ENCODE results near the gene CXCL10. TPM values are rescaled to one million over a fixed set of nuclear protein-coding genes. Genes with fewer than 3 reads are reported as not detected.
"Not testable (repeated sequence)": the region's sequence is repeated elsewhere in the genome, so short reads cannot be mapped to it uniquely, and the experiment has no call there.

CXCL10 gene
- total RNA-seq, 2 experiments from 2014 or later = 1.3 to 1.5 TPM

GRCh38 chr4:76050560-76051050 is 27.3 kb upstream of the CXCL10 start:
- H3K36me3 Mint-ChIP-seq (ENCODE audit: low read depth); H3K27me3 Mint-ChIP-seq; H3K27ac Mint-ChIP-seq; H3K9me3 Mint-ChIP-seq; POLR2A ChIA-PET; H3K4me3 Mint-ChIP-seq; DNase-seq: not testable (repeated sequence)
- peaks cover 13% of the 10 kb centered on the region for H3K4me1 Mint-ChIP-seq
- CTCF ChIA-PET = interaction anchor here (1.3 kb wide), 1 partner anchor 14 kb away, joined by 3 read pairs; no protein-coding TSS in a partner anchor

GRCh38 chr4:76049860-76050416 is 26.6 kb upstream of the CXCL10 start:
- CTCF ChIA-PET = interaction anchor here (1.3 kb wide), 1 partner anchor 13 kb away, joined by 3 read pairs; no protein-coding TSS in a partner anchor
- H3K4me1 Mint-ChIP-seq; H3K9me3 Mint-ChIP-seq; H3K4me3 Mint-ChIP-seq; H3K36me3 Mint-ChIP-seq (ENCODE audit: low read depth); POLR2A ChIA-PET; H3K27me3 Mint-ChIP-seq; DNase-seq; H3K27ac Mint-ChIP-seq: not testable (repeated sequence)

DNA sequence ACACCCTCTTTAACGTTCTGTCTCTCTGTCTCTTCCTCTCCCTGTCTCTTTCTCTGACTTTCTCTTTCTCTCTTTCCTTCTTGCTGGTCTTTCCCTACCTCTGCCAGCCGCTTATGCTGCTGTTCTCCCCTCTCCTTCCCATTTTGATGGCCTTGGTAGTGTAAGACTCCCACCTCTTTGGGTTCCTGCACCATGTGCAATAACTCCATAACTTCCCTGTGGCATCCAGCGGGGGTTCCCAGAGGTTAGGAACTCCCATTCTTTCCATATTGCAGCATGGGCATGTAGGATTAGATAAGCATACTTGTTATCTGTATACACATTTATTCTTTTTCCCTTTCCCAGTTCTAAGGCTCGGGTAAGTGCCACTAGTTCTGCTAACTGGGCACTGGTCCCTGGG is 21.4 kb upstream of the CXCL10 start:
- H3K27ac Mint-ChIP-seq, DNase-seq, H3K4me3 Mint-ChIP-seq, H3K27me3 Mint-ChIP-seq, POLR2A ChIA-PET, CTCF ChIA-PET: not testable (repeated sequence)
- H3K4me1 Mint-ChIP-seq = peaks cover 16% of the 10 kb centered on the region
- peaks cover 14% of the 10 kb centered on the region for H3K9me3 Mint-ChIP-seq
- peaks cover 11% of the 10 kb centered on the region for H3K36me3 Mint-ChIP-seq (ENCODE audit: low read depth)

- H3K36me3 Mint-ChIP-seq (ENCODE audit: low read depth) = peaks cover 11% of the 10 kb centered on the region
- H3K27me3 Mint-ChIP-seq, CTCF ChIA-PET, DNase-seq, H3K27ac Mint-ChIP-seq, H3K4me3 Mint-ChIP-seq: not testable (repeated sequence)
- peaks cover 16% of the 10 kb centered on the region for H3K4me1 Mint-ChIP-seq
- H3K9me3 Mint-ChIP-seq = peaks cover 14% of the 10 kb centered on the region
- POLR2A ChIA-PET = interaction anchor here (0.6 kb wide), 1 partner anchor 14 kb away, joined by 3 read pairs; no protein-coding TSS in a partner anchor
Observed at GRCh38 chr4:76043306-76043705, 20.0 kb upstream of the CXCL10 start.

- H3K4me1 Mint-ChIP-seq = peaks cover 16% of the 10 kb centered on the region
- DNase-seq, H3K27me3 Mint-ChIP-seq, CTCF ChIA-PET, H3K9me3 Mint-ChIP-seq: not testable (repeated sequence)
- H3K27ac Mint-ChIP-seq = peak overlapping the region; percentile 75
- POLR2A ChIA-PET = interaction anchor here (0.6 kb wide), 1 partner anchor 15 kb away, joined by 3 read pairs; no protein-coding TSS in a partner anchor
- H3K4me3 Mint-ChIP-seq = peak overlapping the region; percentile 70
- peaks cover 11% of the 10 kb centered on the region for H3K36me3 Mint-ChIP-seq (ENCODE audit: low read depth)
Observed at GRCh38 chr4:76042241-76042998, 19.1 kb upstream of the CXCL10 start.

- Mint-ChIP-seq H3K9me3 (no peaks in the 10 kb centered on the region), H3K36me3 (ENCODE audit: low read depth) (no peaks in the 10 kb centered on the region), H3K27ac (no peak overlapping the region), H3K4me3 (no peak overlapping the region), H3K27me3 (no peaks in the 10 kb centered on the region), H3K4me1 (peaks cover 16% of the 10 kb centered on the region)
- ChIA-PET POLR2A (no interaction called here), CTCF (interaction anchor here (1.0 to 2.3 kb wide), 5 partner anchors 14 to 41 kb away, joined by 3 to 8 read pairs (median 4); no protein-coding TSS in a partner anchor)
- DNase-seq = no peak
Observed at GRCh38 chr4:76036855-76037254, 13.6 kb upstream of the CXCL10 start.

DNA sequence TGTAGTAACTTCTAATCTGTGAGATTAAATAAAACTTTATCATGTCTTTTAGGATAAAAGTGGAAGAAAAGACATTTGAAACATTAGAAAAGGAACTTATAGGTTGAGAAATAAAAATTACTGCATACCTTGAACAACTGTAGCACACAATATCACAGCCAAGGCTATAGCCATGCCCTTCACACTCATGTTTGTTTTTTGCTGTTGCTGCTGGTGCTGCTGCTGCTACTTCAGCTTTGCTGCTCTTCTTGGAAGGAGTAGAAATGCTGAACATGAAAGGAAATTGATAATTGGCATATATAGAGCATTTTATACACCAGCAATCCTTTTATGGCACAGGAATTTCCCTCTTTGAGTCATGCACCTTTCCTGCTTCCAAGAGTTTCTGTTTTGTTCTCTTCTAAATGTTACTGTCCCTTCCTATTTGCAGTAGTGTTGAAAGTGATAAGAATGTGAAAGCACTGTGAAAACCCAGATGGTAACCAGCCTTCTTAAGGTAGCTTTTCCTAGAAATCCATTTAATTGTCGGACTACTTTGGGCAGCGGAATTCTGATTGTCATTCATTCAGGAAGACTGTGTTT is 12.6 kb upstream of the CXCL10 start, which contains the start of gene CXCL11:
Gene CXCL11, minus strand, starts transcription at position 272 of the 582 bp plus-strand sequence. Its CDS starts 83 bp downstream, at position 189.
- CTCF ChIA-PET = interaction anchor here (1.0 to 2.3 kb wide), 4 partner anchors 18 to 31 kb away, joined by 3 to 6 read pairs (median 4); no protein-coding TSS in a partner anchor
- no peaks in the 10 kb centered on the region for H3K9me3 Mint-ChIP-seq
- H3K4me3 Mint-ChIP-seq = no peak within 1 kb of the TSS
- no peaks in the 10 kb centered on the region for H3K27me3 Mint-ChIP-seq
- peaks cover 14% of the 10 kb centered on the region for H3K4me1 Mint-ChIP-seq
- no peak within 1 kb of the TSS for H3K27ac Mint-ChIP-seq
- no peak for DNase-seq
- H3K36me3 Mint-ChIP-seq (ENCODE audit: low read depth) = no peaks in the 10 kb centered on the region
- POLR2A ChIA-PET = no interaction called here

- Mint-ChIP-seq H3K4me3 (no peak overlapping the region), H3K9me3 (no peaks in the 10 kb centered on the region), H3K27ac (no peak overlapping the region), H3K27me3 (no peaks in the 10 kb centered on the region), H3K36me3 (ENCODE audit: low read depth) (no peaks in the 10 kb centered on the region), H3K4me1 (peaks cover 14% of the 10 kb centered on the region)
- CTCF ChIA-PET = no interaction called here
- no peak for DNase-seq
- POLR2A ChIA-PET = no interaction called here
Observed at GRCh38 chr4:76035141-76035540, 11.8 kb upstream of the CXCL10 start.

DNA sequence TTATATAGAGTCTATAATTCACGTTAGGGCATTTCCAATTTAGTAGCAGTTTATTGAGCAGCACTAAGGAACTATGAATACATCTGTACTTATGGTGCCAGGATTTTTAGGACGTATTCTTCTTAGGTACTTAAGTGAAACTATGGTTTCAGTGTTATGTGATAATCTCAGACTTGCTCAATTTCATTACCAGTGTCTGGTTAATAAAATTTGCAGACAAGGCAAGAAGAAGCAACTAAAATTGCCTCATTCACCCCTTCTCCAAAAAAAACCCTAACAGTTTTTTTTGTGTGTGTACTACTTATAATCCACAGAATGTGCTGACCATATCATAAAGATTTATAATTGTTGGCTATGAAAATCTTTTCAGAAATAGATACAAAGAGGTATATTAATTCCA is 6.0 kb upstream of the CXCL10 start:
- H3K9me3 Mint-ChIP-seq = no peaks in the 10 kb centered on the region
- no peak overlapping the region for H3K4me3 Mint-ChIP-seq
- H3K27ac Mint-ChIP-seq = no peak overlapping the region
- peaks cover 7% of the 10 kb centered on the region for H3K27me3 Mint-ChIP-seq
- POLR2A ChIA-PET = no interaction called here
- DNase-seq = no peak
- H3K36me3 Mint-ChIP-seq (ENCODE audit: low read depth) = no peaks in the 10 kb centered on the region
- CTCF ChIA-PET = no interaction called here
- peaks cover 20% of the 10 kb centered on the region for H3K4me1 Mint-ChIP-seq

DNA sequence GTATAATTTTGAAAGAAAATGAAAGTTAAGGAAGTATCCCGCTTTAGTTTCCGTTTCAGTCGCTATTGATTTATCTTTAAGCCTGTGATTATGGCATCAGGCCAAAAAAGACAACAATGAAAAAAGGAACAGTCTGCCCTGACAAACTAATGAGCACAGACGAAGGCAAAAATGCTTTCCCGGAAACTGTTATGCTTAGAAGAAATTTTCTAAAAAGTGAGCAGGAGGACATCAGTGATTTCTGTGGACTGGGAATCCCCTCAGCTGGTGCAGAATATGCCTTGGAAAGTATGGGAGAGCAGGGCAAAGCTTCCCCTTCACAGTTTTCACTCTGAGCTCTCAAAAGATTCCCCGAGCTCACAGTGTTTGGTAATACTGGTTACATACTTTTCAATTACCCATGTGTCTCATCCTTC is 5.1 kb upstream of the CXCL10 start:
- DNase-seq = no peak
- Mint-ChIP-seq H3K27ac (no peak overlapping the region), H3K4me1 (peaks cover 26% of the 10 kb centered on the region), H3K36me3 (ENCODE audit: low read depth) (no peaks in the 10 kb centered on the region), H3K9me3 (no peaks in the 10 kb centered on the region), H3K27me3 (peaks cover 7% of the 10 kb centered on the region), H3K4me3 (peak overlapping the region; percentile 42)
- ChIA-PET CTCF (no interaction called here), POLR2A (no interaction called here)

DNA sequence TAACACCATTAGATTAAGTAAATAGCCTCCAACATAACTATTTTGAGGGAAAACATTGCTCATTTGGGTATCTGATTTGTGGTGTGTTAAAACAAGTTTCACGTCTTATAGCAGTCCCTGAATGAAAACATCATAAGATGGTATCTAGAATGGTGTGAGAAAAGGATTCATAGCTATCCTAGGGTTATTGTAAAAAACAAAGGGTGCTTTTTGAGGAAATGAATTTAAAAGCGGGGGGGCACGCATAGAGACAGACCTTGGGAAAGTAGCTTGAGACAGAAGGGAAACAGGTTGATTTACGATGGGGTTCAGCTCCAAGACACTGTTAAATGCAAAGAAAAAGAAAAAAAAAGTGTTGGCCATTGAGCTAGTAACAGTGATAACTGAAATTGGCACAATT is 768 bp upstream of the CXCL10 start:
- H3K27me3 Mint-ChIP-seq = peaks cover 4% of the 10 kb centered on the region
- H3K4me1 Mint-ChIP-seq = peaks cover 36% of the 10 kb centered on the region
- no peaks in the 10 kb centered on the region for H3K9me3 Mint-ChIP-seq
- H3K4me3 Mint-ChIP-seq = no peak overlapping the region
- H3K36me3 Mint-ChIP-seq (ENCODE audit: low read depth) = no peaks in the 10 kb centered on the region
- H3K27ac Mint-ChIP-seq = no peak overlapping the region
- DNase-seq = no peak
- CTCF ChIA-PET = interaction anchor here (1.2 to 1.7 kb wide), 2 partner anchors 28 to 43 kb away, joined by 4 to 6 read pairs; no protein-coding TSS in a partner anchor
- POLR2A ChIA-PET = interaction anchor here (0.7 to 1.2 kb wide), 2 partner anchors 35 to 83 kb away, joined by 3 read pairs; partner anchors contain the start of gene NAAA

DNA sequence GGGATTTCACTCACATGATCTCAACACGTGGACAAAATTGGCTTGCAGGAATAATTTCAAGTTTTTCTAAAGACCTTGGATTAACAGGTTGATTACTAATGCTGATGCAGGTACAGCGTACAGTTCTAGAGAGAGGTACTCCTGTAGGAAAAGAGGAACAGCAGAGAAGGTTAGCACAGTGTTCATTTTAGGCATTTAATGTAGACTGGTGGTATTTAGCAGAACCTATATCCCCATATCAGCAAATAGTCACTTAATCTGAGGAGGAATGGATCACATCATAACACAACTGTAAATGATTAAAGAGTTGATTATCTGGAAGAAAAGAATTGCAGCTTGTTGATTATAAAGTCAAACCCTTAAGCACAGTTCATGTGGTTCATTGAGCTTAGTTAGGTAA is 620 bp downstream of the CXCL10 start:
- Mint-ChIP-seq H3K36me3 (ENCODE audit: low read depth) (no peaks in the 10 kb centered on the region), H3K9me3 (no peaks in the 10 kb centered on the region), H3K4me3 (no peak overlapping the region), H3K27ac (no peak overlapping the region), H3K4me1 (peaks cover 27% of the 10 kb centered on the region), H3K27me3 (peaks cover 2% of the 10 kb centered on the region)
- DNase-seq = no peak
- ChIA-PET POLR2A (no interaction called here), CTCF (no interaction called here)

DNA sequence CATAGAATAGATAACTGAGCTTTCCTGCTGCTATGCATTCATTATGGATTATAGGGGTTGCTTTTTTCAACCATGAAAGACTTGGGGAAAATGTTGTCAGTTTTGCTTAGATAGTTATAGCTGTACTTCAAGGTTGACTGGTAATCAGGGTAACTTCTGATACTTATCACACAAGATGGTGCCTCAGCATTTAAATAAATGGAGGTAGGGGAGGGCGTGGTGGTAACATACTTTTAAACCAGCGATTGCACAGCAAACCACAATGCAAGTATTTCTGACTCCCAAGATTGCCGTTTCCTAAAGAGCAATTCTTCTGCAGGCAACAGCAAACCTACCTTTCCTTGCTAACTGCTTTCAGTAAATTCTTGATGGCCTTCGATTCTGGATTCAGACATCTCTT is 1.3 kb downstream of the CXCL10 start:
- CTCF ChIA-PET = no interaction called here
- POLR2A ChIA-PET = no interaction called here
- no peak overlapping the region for H3K4me3 Mint-ChIP-seq
- no peaks in the 10 kb centered on the region for H3K9me3 Mint-ChIP-seq
- no peaks in the 10 kb centered on the region for H3K27me3 Mint-ChIP-seq
- DNase-seq = no peak
- no peaks in the 10 kb centered on the region for H3K36me3 Mint-ChIP-seq (ENCODE audit: low read depth)
- no peak overlapping the region for H3K27ac Mint-ChIP-seq
- H3K4me1 Mint-ChIP-seq = peaks cover 27% of the 10 kb centered on the region
